H7 (cell line): ENCODE results near the gene SNTN. TPM values are rescaled to one million over a fixed set of nuclear protein-coding genes. Genes with fewer than 3 reads are reported as not detected.
A peak's percentile ranks its signal among the peaks of the same experiment; 100 is the strongest.

ENCODE experiments used
- DNase-seq: peaks from one replicate; pipeline ENCODE4 v3.0.0; 2012
- H3K27me3 ChIP-seq: 2 replicates; pipeline ENCODE4 v1.6.0; 2011; ENCODE audit warnings: mild to moderate bottlenecking, low read length; ENCODE audit not compliant: control insufficient read depth, insufficient read depth
- H3K36me3 ChIP-seq: replicated peaks from 2 replicates; pipeline ENCODE4 v1.5.1; 2011; ENCODE audit warnings: low read length; ENCODE audit not compliant: control insufficient read depth, insufficient read depth
- H3K4me3 ChIP-seq: 2 replicates; pipeline ENCODE4 v1.5.1; 2011; ENCODE audit warnings: low read depth, mild to moderate bottlenecking, control low read depth, low read length, moderate library complexity; ENCODE audit not compliant: insufficient read depth
- total RNA-seq: library from RNA; depleted of rRNA; stranded (reverse); fragments of >200 nt; shearing (Covaris generic); gene quantifications from 2 replicates; pipeline ENCODE4 v1.2.3, GENCODE V29; 2014

SNTN gene
- total RNA-seq, 1 experiment from 2014 or later, result not detected

DNA sequence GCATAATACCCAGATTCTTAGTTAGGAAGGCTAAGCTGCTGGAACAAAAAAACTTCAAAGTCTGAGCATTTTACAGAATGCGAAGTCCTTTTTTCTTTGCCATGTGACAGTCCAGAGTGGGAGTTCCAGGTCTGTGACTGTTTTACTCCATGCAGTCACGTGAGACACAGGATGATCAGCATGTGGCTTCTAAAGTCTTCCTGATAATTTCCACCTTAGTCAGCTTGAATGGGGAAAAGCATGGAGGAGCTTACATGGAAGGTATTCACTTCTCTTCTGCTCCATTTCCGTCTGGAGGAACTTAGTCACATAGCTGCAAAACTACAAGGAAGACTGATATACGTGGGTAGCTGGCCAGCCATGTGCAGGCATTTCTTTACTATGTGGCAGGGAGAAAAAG lies 1.7 kb downstream of the SNTN start:
- Histone ChIP-seq H3K27me3 (no peaks in the 10 kb centered on the region), H3K4me3 (no peak overlapping the region), H3K36me3 (no peaks in the 10 kb centered on the region)
- no peak for DNase-seq

DNA sequence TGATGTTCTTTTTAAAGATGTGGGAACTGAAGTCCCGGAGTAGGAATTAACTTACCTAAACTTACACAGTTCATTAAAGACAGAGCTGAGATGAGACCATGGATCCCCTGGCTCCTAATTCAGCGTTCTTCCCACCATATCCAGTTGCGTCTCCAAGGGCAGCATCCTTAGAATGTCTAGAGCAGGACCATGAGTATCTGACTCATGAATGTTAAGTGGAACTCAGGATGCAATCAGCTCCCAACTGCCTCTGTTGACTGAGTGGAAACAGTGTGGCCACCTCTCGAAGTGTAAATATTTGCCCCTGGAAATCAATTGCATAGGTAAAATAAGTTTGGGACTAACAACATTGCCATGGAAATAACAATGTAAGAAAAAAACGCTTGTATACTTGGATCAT lies 2.5 kb downstream of the SNTN start:
- no peak for DNase-seq
- Histone ChIP-seq H3K36me3 (no peaks in the 10 kb centered on the region), H3K27me3 (no peaks in the 10 kb centered on the region)

DNA sequence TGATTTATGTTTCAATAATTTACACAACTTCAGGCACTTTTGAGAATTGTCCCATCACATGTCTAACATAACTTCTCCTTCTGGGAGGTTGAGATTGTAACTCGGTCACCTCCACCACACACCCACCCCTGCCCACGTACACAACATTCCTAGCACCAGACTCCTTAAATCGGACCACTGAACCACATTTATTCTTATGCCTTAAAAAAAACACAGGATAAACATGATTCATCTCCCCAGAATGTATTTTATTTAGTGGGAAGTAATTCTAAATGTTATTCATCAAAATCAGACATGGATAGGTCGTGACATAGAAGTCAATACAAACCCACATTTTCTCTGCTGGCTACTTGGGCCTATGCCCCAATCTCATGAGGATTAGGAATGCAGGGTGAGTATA lies 3.0 kb downstream of the SNTN start:
- no peak for DNase-seq
- H3K36me3 ChIP-seq, result no peaks in the 10 kb centered on the region
- no peak overlapping the region for H3K4me3 ChIP-seq
- H3K27me3 ChIP-seq, result no peaks in the 10 kb centered on the region

More for the DNA sequence above, 2.5 kb downstream of the SNTN start:
- H3K4me3 ChIP-seq, result no peak overlapping the region

DNA sequence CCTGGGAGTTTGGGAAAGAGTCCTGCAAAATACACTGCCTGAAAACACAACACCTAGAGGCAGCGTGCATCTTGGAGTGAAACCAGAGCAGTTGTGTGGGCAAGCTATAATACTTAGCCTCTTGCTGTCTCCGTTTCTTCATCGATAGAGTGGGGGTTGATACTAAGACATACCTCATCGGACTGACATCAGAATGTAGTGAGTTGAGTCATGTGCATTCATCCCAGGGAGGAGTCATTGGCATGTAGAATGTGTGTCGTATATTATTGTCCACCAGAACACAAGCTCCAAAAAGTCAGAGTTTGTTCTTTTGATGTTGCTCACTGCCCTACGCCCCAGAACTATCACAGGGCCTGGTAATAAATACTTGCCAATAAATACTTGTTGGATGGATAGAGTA lies 4.3 kb downstream of the SNTN start:
- Histone ChIP-seq H3K4me3 (no peak overlapping the region), H3K36me3 (no peaks in the 10 kb centered on the region), H3K27me3 (no peaks in the 10 kb centered on the region)
- no peak for DNase-seq

DNA sequence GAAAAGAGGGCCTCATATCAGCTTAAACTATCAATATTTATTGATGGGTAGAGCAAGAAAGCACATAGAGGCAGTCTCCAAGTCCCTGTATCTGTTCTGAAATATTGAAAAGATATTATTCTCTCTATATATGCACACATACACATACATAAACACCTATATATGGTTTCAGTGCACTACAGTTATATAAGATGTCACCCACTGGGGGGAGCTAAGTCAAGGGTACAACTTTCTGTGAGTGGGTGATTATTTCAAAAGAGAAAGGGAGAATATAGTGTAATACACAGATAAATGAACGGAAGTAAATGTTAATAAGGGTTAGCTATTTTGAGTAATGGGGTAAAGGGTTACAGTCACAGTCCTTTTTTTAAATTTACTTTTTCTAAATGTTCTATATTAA lies 8.8 kb downstream of the SNTN start:
- no peaks in the 10 kb centered on the region for H3K27me3 ChIP-seq
- H3K36me3 ChIP-seq, result no peaks in the 10 kb centered on the region
- no peak for DNase-seq
- H3K4me3 ChIP-seq, result no peak overlapping the region

DNA sequence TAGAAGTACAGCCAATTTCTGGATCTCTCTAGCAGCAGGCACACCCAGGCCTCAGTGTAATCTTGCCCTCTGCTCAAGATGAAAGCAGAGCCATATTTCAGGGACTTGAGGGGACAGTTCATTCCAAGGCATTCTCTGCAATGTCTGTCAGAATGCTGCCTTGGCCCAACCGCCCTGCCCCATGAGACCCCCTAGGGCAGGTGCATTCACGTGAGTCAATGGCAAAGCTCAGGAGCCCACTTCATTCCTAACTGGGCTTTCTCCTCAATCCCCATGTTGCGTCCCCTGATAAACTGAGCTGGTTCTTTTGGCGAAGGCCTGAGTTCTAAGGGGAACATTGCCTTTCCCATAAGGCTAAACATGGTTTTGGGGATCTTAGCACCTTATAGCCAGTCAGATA lies 9.5 kb downstream of the SNTN start:
- Histone ChIP-seq H3K27me3 (no peaks in the 10 kb centered on the region), H3K4me3 (no peak overlapping the region), H3K36me3 (no peaks in the 10 kb centered on the region)
- DNase-seq, result no peak

DNA sequence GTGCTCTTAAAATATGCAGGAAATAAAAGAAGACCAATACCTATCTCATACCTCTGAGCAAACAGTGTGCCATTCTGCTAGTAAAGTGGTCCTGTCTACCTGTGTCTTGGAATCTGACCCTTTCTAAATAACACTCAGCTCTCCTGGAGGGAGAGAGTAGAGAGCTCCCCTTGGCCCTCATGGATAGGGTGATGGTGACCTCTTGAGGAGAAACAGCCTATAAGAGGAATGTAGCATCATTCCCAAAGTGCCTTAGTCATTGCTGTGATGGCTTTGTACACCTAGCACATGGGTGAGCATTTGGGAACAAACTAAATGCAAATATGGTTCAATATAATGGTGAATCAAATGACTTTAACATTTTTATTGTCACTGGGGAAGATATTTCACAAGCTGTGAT lies 10.0 kb downstream of the SNTN start:
- Histone ChIP-seq H3K27me3 (no peaks in the 10 kb centered on the region), H3K36me3 (no peaks in the 10 kb centered on the region), H3K4me3 (no peak overlapping the region)
- DNase-seq, result peak; percentile 24

DNA sequence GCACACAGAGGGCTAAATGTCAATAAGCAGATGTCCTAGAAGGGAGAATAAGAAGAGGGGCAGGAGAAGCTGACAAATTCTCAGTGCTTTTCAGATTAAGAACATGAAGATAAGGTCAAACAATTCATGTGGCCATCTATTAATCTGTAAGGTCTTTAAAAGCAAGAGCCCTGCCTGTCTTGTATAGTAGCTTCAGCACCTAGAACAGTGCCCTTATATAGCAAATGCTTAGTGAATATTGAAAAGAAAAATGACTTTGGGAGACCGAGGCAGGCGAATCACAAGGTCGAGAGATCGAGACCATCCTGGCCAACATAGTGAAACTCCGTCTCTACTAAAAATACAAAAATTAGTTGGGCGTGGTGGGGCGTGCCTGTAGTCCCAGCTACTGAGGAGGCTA lies 18.1 kb downstream of the SNTN start:
- DNase-seq, result no peak

DNA sequence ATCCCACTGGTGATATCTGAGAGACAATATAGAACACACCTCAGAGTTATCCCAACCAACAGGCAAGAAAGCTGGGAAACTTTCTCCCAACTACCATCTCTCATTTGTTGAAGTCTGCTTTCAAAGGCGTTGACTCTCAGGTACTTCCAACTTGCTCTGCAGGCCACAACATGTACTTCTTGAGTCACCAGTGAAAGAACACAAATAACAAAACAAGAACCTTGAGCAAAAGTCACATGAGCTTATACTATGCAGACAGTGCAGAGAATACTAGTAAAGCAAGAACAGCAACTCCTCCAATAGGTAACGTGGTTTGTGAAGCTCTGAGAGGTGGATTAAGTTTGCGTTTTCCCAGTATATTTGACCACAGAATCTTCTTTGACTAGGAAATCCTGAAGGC lies 20.6 kb downstream of the SNTN start:
- Histone ChIP-seq H3K4me3 (no peak overlapping the region), H3K36me3 (no peaks in the 10 kb centered on the region), H3K27me3 (no peaks in the 10 kb centered on the region)
- no peak for DNase-seq

More for the DNA sequence above, 18.1 kb downstream of the SNTN start:
- Histone ChIP-seq H3K27me3 (no peaks in the 10 kb centered on the region), H3K4me3 (no peak overlapping the region), H3K36me3 (no peaks in the 10 kb centered on the region)

DNA sequence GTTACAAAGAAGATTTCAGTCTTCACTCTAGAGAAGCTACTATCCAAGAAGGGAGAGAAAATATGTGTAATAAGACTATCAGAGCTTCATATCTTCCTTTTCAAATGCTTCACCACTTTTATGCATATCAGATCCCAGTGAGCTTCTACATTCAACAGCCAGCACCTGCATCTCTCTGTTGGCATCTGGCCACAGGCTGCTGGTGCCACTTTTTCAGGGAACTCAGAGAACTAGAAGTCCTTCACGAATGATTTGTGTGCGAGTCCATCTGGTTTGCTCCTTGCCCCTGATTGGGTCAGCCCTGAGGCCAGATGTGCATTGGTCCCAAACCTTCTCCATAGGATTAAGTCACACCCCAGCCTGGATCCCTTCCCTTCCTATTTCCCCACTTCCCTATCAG lies 22.1 kb downstream of the SNTN start:
- DNase-seq, result no peak
- H3K27me3 ChIP-seq, result no peaks in the 10 kb centered on the region
- H3K4me3 ChIP-seq, result no peak overlapping the region
- H3K36me3 ChIP-seq, result no peaks in the 10 kb centered on the region

DNA sequence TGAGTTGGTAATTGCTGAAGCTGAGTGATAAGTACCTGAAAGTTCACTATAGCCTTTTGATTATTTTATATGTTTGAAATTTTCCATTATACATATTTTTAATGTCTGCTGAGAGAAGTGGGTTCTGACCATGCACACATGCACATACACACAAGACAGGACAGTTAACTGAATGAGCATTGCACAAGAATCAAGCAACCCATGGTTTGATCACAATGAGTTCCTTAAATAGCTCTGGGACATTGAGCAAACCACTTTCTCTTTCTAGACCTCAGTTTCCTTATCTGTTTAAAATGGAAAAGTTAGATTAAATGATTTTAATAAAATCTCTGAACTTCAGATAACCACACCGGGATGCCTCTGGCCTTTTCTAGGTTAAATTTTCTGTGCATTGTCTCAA lies 26.7 kb downstream of the SNTN start:
- H3K36me3 ChIP-seq, result no peaks in the 10 kb centered on the region

DNA sequence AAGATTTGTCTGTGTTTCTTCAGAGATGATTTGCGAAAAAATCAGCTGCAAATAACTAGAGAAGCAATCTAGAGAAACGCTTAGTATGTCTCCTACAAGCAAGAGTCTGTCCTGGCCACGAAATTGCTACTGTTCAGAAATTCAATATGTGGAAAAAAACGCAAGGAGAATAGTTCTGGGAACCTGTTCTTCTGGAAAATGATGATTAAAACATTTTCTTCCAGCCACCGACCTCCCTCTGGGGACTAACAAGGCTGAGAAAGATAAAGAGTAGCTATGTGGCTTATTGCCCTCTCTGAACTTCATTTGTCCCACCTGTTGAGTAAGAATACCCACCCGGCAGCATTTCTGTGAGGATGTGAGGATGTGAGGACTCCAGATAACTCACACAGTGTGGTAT lies 31.6 kb downstream of the SNTN start:
- no peak overlapping the region for H3K4me3 ChIP-seq
- H3K27me3 ChIP-seq, result no peaks in the 10 kb centered on the region
- no peaks in the 10 kb centered on the region for H3K36me3 ChIP-seq
- no peak for DNase-seq

More for the DNA sequence above, 26.7 kb downstream of the SNTN start:
- no peak for DNase-seq
- H3K4me3 ChIP-seq, result no peak overlapping the region
- no peaks in the 10 kb centered on the region for H3K27me3 ChIP-seq

DNA sequence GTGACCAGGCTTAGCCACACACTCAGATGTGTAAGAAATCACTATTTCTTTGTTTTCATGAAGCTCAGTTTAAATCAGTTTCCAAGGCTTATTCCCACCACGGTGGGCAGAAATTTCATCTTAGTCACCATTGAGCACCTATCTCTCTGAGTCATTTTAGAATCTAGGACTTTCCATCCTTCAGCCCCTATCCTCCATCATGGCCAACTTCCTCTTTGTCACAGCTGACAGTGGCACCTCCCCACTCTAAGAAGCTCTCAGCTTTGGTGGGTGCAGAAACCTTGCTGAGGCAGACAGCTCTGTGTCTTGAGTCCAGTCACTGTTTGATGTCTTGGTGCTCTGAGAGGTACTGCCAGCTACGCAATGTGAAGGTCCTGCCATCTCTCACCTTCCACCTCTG lies 32.9 kb downstream of the SNTN start:
- no peak for DNase-seq
- H3K4me3 ChIP-seq, result no peak overlapping the region
- H3K36me3 ChIP-seq, result no peaks in the 10 kb centered on the region
- no peaks in the 10 kb centered on the region for H3K27me3 ChIP-seq

DNA sequence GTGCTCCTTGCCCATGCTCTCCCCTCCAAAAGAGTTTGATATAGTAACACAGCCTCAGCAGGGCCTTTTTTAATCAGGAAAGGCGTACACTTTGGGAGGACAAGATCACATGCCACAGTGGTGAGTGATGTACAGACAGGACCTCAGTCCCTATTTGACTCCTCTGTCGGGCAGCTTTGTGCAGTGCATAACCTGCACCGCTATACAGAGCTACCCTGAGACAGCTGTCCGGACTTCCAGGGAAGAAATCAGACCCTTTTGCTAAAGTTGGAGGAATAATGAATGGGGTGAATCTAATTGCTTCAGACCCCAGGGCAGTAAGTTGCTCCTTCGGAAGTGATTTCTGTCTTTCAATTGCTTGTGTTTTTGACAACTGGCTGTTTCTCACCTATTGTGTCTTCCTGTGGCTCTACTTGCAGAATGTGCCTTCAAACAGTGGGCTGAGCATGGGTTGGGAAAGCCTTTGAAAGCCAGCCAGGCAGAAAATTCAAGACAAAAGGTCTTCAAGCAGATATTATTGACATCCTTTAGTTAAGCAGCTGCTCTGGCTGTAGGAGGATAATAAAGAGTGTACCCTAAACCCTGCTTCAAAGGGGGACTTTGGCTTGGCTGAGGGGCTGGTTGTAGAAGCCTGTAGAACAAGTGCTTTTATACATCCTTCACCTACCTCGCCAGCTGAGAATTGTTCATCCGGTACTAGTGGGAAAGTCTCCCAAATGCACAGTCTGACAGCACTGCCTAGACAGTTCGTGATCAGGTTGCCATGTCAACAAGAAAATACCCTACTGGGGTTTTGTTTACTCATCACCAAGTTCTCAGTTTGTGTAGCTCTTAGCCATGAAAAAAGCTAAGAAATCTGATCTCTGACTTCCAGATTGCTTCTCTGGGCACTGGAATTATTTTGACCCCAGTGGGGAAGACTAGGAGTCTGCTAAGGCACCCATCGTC lies 35.1 kb downstream of the SNTN start:
- Histone ChIP-seq H3K4me3 (no peak overlapping the region), H3K27me3 (no peaks in the 10 kb centered on the region), H3K36me3 (no peaks in the 10 kb centered on the region)
- DNase-seq, result no peak

DNA sequence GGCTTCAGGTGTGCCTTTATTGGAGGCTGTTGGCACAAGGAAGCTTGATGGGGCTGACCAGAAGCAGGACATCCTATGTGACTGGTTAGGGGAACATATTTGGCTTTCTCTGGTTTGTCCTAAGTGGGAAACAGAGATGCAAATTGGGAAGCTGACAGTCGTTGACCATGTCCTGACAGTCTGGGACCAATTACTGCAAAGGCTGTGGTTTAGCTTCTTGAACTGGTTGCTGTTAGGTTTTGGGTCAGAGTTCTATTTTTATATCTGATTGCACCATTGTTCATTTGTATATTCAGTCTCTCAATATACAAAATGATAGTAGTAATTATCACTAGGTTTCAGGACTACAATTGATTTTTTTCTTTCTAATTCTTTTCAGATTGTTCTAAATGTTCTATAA lies 36.8 kb downstream of the SNTN start:
- H3K27me3 ChIP-seq, result no peaks in the 10 kb centered on the region
- H3K36me3 ChIP-seq, result no peaks in the 10 kb centered on the region
- H3K4me3 ChIP-seq, result no peak overlapping the region
- no peak for DNase-seq
